ENCODE measurements around the gene MAD1L1. TPM values are rescaled to one million over a fixed set of nuclear protein-coding genes. Genes with fewer than 3 reads are reported as not detected.
A peak's percentile ranks its signal among the peaks of the same experiment; 100 is the strongest.

MAD1L1 gene
- total and polyA plus RNA-seq, 4 donors, result 43.0 to 54.9 (median 49.9) TPM

DNA sequence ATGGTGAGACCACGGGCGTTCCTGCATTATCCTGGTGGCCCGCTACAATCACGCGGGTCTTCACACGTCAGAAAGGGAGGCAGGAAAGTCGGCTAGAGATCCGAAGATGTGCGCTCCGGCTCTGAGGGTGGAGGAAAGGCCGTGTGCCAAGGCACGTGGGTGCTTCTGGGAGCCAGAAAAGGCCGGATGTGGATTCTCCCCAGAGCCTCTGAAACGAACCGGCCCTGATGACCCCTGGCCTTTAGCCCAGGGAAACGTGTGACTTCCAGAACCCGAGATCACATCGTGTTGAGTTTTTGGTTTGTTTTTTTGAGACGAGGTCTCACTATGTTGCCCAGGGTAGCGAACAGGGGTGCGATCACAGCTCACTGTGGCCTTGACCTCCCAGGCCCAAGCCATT, 318.4 kb downstream of the MAD1L1 start:
- Histone ChIP-seq H3K27ac (ENCODE audit: low read depth in 1 of 2, low read length in 1 of 2) (no peak overlapping the region), H3K9ac (ENCODE audit: insufficient read depth in 1 of 2, low read length in 2 of 2) (no peak overlapping the region), H3K9me3 (ENCODE audit: control insufficient read depth in 4 of 4, insufficient read depth in 3 of 4, low read length in 3 of 4) (no peaks in the 10 kb centered on the region), H3K27me3 (ENCODE audit: control insufficient read depth in 3 of 3, insufficient read depth in 3 of 3, low read length in 2 of 3) (no peaks in the 10 kb centered on the region), H3K4me1 (ENCODE audit: control insufficient read depth in 5 of 5, insufficient read depth in 5 of 5, low read length in 5 of 5) (peaks cover 4 to 41% (median 10%) of the 10 kb centered on the region in 5 donors), H3K4me3 (no peak overlapping the region), H3K36me3 (ENCODE audit: control insufficient read depth in 4 of 4, insufficient read depth in 4 of 4, low read length in 4 of 4) (peaks cover 0 to 11% (median 0%) of the 10 kb centered on the region in 4 donors)
- WGBS, 2 donors, result 85 to 86% methylated on average over 21 of the region's 21 CpGs
- peak; percentile 26 to 74 (median 40) for DNase-seq
- TF ChIP-seq, protein P1, sequence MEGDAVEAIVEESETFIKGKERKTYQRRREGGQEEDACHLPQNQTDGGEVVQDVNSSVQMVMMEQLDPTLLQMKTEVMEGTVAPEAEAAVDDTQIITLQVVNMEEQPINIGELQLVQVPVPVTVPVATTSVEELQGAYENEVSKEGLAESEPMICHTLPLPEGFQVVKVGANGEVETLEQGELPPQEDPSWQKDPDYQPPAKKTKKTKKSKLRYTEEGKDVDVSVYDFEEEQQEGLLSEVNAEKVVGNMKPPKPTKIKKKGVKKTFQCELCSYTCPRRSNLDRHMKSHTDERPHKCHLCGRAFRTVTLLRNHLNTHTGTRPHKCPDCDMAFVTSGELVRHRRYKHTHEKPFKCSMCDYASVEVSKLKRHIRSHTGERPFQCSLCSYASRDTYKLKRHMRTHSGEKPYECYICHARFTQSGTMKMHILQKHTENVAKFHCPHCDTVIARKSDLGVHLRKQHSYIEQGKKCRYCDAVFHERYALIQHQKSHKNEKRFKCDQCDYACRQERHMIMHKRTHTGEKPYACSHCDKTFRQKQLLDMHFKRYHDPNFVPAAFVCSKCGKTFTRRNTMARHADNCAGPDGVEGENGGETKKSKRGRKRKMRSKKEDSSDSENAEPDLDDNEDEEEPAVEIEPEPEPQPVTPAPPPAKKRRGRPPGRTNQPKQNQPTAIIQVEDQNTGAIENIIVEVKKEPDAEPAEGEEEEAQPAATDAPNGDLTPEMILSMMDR (IDR thresholded peaks at IDR 0.05; ENCODE audit: control extremely low read depth, extremely low read depth), result no peak
- ATAC-seq (ENCODE audit: insufficient read depth, low FRiP score), result no peak

DNA sequence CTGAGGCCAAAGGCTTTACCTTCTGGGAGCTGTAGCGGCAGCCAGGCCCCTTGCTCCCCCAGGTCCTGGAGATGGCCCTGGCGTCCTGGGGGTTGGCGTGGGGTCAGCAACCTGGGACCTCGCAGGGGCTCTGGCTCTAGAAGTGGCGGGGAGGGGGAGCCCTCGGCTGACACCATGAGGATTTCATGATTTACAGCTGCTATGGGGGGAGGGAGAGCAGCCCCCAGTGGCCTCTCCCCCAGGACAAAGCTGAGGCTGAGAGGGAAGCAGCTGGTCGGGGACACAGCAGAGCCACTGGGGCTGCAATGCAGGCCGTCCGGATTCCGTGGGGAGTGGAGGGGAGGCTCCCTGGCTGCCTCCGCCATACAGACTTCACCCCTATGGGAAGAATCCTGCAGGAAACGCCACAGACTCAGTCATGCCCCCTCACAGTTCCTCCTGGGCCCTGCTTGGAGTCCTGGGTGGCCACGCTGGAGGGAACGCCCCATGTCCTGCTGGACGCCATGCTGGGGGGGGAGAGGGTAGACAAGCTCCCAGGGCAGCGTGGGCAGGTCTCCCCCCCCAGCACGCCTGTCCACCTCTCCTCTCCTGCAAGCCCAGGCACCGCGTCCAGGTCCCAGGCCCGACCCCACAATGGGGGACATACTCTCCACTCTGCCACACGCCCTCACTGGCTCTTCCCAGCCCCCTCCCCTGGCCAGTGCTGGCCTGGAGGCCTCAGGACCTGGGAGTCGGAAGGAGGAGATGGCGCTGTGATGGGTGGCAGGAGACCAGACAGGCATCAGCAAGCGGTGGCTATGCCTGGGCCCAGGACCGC, 319.1 kb downstream of the MAD1L1 start:
- 88 to 95% methylated on average over 22 to 25 of the region's 25 CpGs for WGBS, 2 donors

DNA sequence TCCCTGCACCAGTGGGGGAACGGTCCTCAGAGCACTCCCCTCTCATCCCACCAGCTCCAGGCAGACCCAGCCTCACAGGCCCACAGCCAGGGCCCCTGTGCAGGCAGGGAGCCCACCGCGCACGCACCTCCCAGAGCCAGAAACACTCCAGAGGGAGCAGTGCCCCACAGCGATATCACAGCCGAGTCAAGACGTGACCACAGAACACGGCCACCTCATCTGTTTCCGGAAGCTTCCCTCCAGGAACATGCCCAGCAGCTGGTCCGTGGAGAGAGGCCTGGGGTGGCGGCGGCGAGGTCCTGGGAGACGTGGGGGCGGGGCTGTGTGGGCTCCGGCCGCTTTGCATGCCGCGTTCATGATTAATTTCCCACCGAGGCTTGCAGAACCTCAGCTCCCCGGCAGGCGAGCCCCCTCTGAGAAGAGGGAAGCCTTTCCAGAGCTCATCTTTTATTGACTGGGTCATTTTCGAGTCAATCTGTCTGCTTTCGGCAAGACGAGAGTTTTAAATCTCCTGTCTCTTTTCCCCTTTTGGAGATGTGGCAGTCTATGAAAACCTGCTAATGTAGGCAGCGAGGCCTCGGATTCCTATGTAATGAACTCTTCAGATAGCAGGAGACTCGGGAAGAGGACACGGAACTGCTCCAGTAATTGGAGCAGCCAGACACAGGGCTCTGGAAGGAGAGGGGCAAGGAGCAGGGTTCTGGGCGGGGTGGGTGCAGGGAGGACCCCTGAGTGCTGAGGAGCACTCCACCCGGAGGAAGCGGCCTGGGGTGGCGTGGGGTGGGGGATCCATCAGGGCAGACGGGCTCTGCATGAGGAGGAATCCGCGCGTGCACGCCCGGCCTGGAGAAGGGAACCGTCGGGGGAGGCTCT, 319.9 kb downstream of the MAD1L1 start:
- H3K9ac ChIP-seq (ENCODE audit: insufficient read depth in 1 of 2, low read length in 2 of 2), result no peak overlapping the region
- DNase-seq, result peak; percentile 85 to 89 (median 89)
- peaks cover 0 to 36% (median 10%) of the 10 kb centered on the region in 5 donors for H3K4me1 ChIP-seq (ENCODE audit: control insufficient read depth in 5 of 5, insufficient read depth in 5 of 5, low read length in 5 of 5)
- 77 to 79% methylated on average over 41 of the region's 41 CpGs for WGBS, 2 donors
- TF ChIP-seq, protein P1 (IDR thresholded peaks at IDR 0.05; ENCODE audit: control extremely low read depth, extremely low read depth), result no peak
- no peak for ATAC-seq (ENCODE audit: insufficient read depth, low FRiP score)
- H3K4me3 ChIP-seq, result no peak overlapping the region
- H3K36me3 ChIP-seq (ENCODE audit: control insufficient read depth in 4 of 4, insufficient read depth in 4 of 4, low read length in 4 of 4), result peaks cover 0 to 9% (median 0%) of the 10 kb centered on the region in 4 donors
- H3K27me3 ChIP-seq (ENCODE audit: control insufficient read depth in 3 of 3, insufficient read depth in 3 of 3, low read length in 2 of 3), result no peaks in the 10 kb centered on the region
- no peaks in the 10 kb centered on the region for H3K9me3 ChIP-seq (ENCODE audit: control insufficient read depth in 4 of 4, insufficient read depth in 3 of 4, low read length in 3 of 4)
- no peak overlapping the region for H3K27ac ChIP-seq (ENCODE audit: low read depth in 1 of 2, low read length in 1 of 2)

More for the DNA sequence above, 319.1 kb downstream of the MAD1L1 start:
- peaks cover 0 to 38% (median 10%) of the 10 kb centered on the region in 5 donors for H3K4me1 ChIP-seq (ENCODE audit: control insufficient read depth in 5 of 5, insufficient read depth in 5 of 5, low read length in 5 of 5)
- no peak overlapping the region for H3K9ac ChIP-seq (ENCODE audit: insufficient read depth in 1 of 2, low read length in 2 of 2)
- no peaks in the 10 kb centered on the region for H3K9me3 ChIP-seq (ENCODE audit: control insufficient read depth in 4 of 4, insufficient read depth in 3 of 4, low read length in 3 of 4)
- TF ChIP-seq, protein P1 (IDR thresholded peaks at IDR 0.05; ENCODE audit: control extremely low read depth, extremely low read depth), result no peak
- ATAC-seq (ENCODE audit: insufficient read depth, low FRiP score) (no peak), DNase-seq (no peak)
- H3K36me3 ChIP-seq (ENCODE audit: control insufficient read depth in 4 of 4, insufficient read depth in 4 of 4, low read length in 4 of 4), result peaks cover 0 to 13% (median 0%) of the 10 kb centered on the region in 4 donors
- no peak overlapping the region for H3K4me3 ChIP-seq
- no peaks in the 10 kb centered on the region for H3K27me3 ChIP-seq (ENCODE audit: control insufficient read depth in 3 of 3, insufficient read depth in 3 of 3, low read length in 2 of 3)
- H3K27ac ChIP-seq (ENCODE audit: low read depth in 1 of 2, low read length in 1 of 2), result no peak overlapping the region
